OCI-LY1 (cell line): Measurements from ENCODE around the gene GRB10.

Experiments
- H2AFZ ChIP-seq: fragments of 200-600 bp; sonication (generic), shearing (Covaris generic); 2 replicates; pipeline ENCODE4 v1.6.0; 2014; ENCODE audit warnings: antibody characterized with exemption, mild to moderate bottlenecking, low read length
- H3F3A ChIP-seq: fragments of 200-600 bp; sonication (generic), shearing (Covaris generic); 2 replicates; pipeline ENCODE4 v1.6.0; 2014; ENCODE audit warnings: mild to moderate bottlenecking, antibody characterized with exemption, low read length, moderate library complexity; ENCODE audit not compliant: insufficient read depth
- H3K27ac ChIP-seq: fragments of 200-600 bp; sonication (generic); 2 replicates; pipeline ENCODE4 v1.5.1; 2014; ENCODE audit warnings: low read length, mixed run types, mild to moderate bottlenecking, low read depth; ENCODE audit not compliant: poor library complexity, severe bottlenecking
- H3K27me3 ChIP-seq: fragments of 200-600 bp; sonication (generic); 2 replicates; pipeline ENCODE4 v1.6.0; 2014; ENCODE audit warnings: antibody characterized with exemption, mild to moderate bottlenecking, low read length, moderate library complexity; ENCODE audit not compliant: insufficient read depth
- H3K36me3 ChIP-seq: fragments of 200-600 bp; sonication (generic); 2 replicates; pipeline ENCODE4 v1.6.1; 2014; ENCODE audit warnings: mild to moderate bottlenecking, antibody characterized with exemption, low read length, moderate library complexity, mixed read lengths; ENCODE audit not compliant: insufficient read depth
- H3K4me1 ChIP-seq: fragments of 200-600 bp; sonication (generic); 2 replicates; pipeline ENCODE4 v1.5.1; 2014; ENCODE audit warnings: mild to moderate bottlenecking, low read length, moderate library complexity; ENCODE audit not compliant: insufficient read depth, severe bottlenecking
- H3K4me2 ChIP-seq: fragments of 200-600 bp; sonication (generic), shearing (Covaris generic); 2 replicates; pipeline ENCODE4 v1.6.1; 2014; ENCODE audit warnings: low read length
- H3K4me3 ChIP-seq: fragments of 200-600 bp; sonication (generic); 2 replicates; pipeline ENCODE4 v1.5.1; 2014; ENCODE audit warnings: low read length, low read depth, mild to moderate bottlenecking, mixed read lengths; ENCODE audit not compliant: poor library complexity, severe bottlenecking
- H3K79me2 ChIP-seq: fragments of 200-600 bp; shearing (Covaris generic); 2 replicates; pipeline ENCODE4 v1.6.1; 2016; ENCODE audit warnings: mixed run types, low read length, mixed read lengths; ENCODE audit not compliant: insufficient read depth
- H3K9ac ChIP-seq: fragments of 200-600 bp; sonication (generic), shearing (Covaris generic); 2 replicates; pipeline ENCODE4 v1.6.1; 2014; ENCODE audit warnings: mild to moderate bottlenecking, low read length, mixed read lengths
- H3K9me2 ChIP-seq: fragments of 200-600 bp; sonication (generic), shearing (Covaris generic); 2 replicates; pipeline ENCODE4 v1.6.1; 2014; ENCODE audit warnings: low read depth, mild to moderate bottlenecking, low read length, mixed read lengths
- H3K9me3 ChIP-seq: fragments of 200-600 bp; shearing (Covaris generic); 2 replicates; pipeline ENCODE4 v1.6.1; 2014; ENCODE audit warnings: low read length, mixed read lengths
- H4K20me1 ChIP-seq: fragments of 200-600 bp; sonication (generic), shearing (Covaris generic); 2 replicates; pipeline ENCODE4 v1.6.0; 2016; ENCODE audit warnings: mild to moderate bottlenecking, low read length; ENCODE audit not compliant: insufficient read depth
- CTCF ChIP-seq: fragments of 200-600 bp; sonication (generic), shearing (Covaris generic); IDR thresholded peaks from 2 replicates; pipeline ENCODE4 v1.5.1; 2017; ENCODE audit warnings: mild to moderate bottlenecking, antibody characterized with exemption, low read length, moderate library complexity, mixed read lengths
- EZH2 ChIP-seq: fragments of 200-600 bp; sonication (generic), shearing (Covaris generic); IDR thresholded peaks from 2 replicates; pipeline ENCODE4 v1.8.0; 2017; ENCODE audit warnings: borderline replicate concordance, mixed run types, mild to moderate bottlenecking, antibody characterized with exemption, low read length, moderate library complexity, mixed read lengths

Gene GRB10

GRCh38 chr7:50679218-50680007 is 103.3 kb downstream of the GRB10 start:
- TF ChIP-seq CTCF (peak; percentile 60), EZH2 (no peak)
- Histone ChIP-seq H3K27ac (no peak overlapping the region), H3K79me2 (no peaks in the 10 kb centered on the region)

GRCh38 chr7:50678586-50678985 is 104.1 kb downstream of the GRB10 start:
- no peaks in the 10 kb centered on the region for H3K79me2 ChIP-seq
- no peak overlapping the region for H3K4me2 ChIP-seq
- no peaks in the 10 kb centered on the region for H3K4me1 ChIP-seq
- no peaks in the 10 kb centered on the region for H3K36me3 ChIP-seq
- 0 out of 2 replicates have a peak, but pooled peaks cover 2% of the 10 kb centered on the region for H3K27me3 ChIP-seq
- no peak overlapping the region for H3K9ac ChIP-seq
- no peaks in the 10 kb centered on the region for H3F3A ChIP-seq
- H3K9me3 ChIP-seq: no peaks in the 10 kb centered on the region
- no peaks in the 10 kb centered on the region for H4K20me1 ChIP-seq
- H3K27ac ChIP-seq: no peak overlapping the region
- H3K4me3 ChIP-seq: no peak overlapping the region
- H2AFZ ChIP-seq: no peak overlapping the region
- H3K9me2 ChIP-seq: no peaks in the 10 kb centered on the region
- TF ChIP-seq CTCF: no peak
- TF ChIP-seq EZH2: no peak

More at GRCh38 chr7:50679218-50680007, 103.3 kb downstream of the GRB10 start:
- H3K9ac ChIP-seq: no peak overlapping the region
- no peaks in the 10 kb centered on the region for H3K36me3 ChIP-seq
- no peaks in the 10 kb centered on the region for H4K20me1 ChIP-seq
- no peak overlapping the region for H2AFZ ChIP-seq
- H3K9me2 ChIP-seq: no peaks in the 10 kb centered on the region
- no peaks in the 10 kb centered on the region for H3K4me1 ChIP-seq
- no peak overlapping the region for H3K4me2 ChIP-seq
- H3K27me3 ChIP-seq: no peaks in the 10 kb centered on the region
- no peak overlapping the region for H3K4me3 ChIP-seq
- H3K9me3 ChIP-seq: no peaks in the 10 kb centered on the region
- no peaks in the 10 kb centered on the region for H3F3A ChIP-seq

- no peak overlapping the region for H3K9ac ChIP-seq
- H3K79me2 ChIP-seq: no peaks in the 10 kb centered on the region
These were observed 105.1 kb downstream of the GRB10 start for GRCh38 chr7:50677638-50677996.

More at GRCh38 chr7:50677638-50677996, 105.1 kb downstream of the GRB10 start:
- Histone ChIP-seq H2AFZ (no peak overlapping the region), H3K4me1 (no peaks in the 10 kb centered on the region), H3K9me3 (no peaks in the 10 kb centered on the region), H3K36me3 (no peaks in the 10 kb centered on the region), H3F3A (no peaks in the 10 kb centered on the region), H3K27me3 (peaks cover 7% of the 10 kb centered on the region; the same call in 1 of the 2 replicates), H3K27ac (no peak overlapping the region), H4K20me1 (no peaks in the 10 kb centered on the region), H3K4me2 (no peak overlapping the region), H3K9me2 (no peaks in the 10 kb centered on the region), H3K4me3 (no peak overlapping the region)
- TF ChIP-seq EZH2: no peak
- no peak for TF ChIP-seq CTCF
